Mucosa of stomach (tissue), 1 donor: ENCODE results near the gene LAPTM4A.

Experiments used
- H3K27me3 ChIP-seq: one replicate; pipeline ENCODE4 v1.7.0; 2013; ENCODE audit warnings: mild to moderate bottlenecking, low read length; ENCODE audit not compliant: control insufficient read depth, insufficient read depth
- H3K36me3 ChIP-seq: one replicate; pipeline ENCODE4 v1.7.0; 2013; ENCODE audit warnings: low read length; ENCODE audit not compliant: control insufficient read depth, insufficient read depth
- H3K4me1 ChIP-seq: one replicate; pipeline ENCODE4 v1.7.0; 2013; ENCODE audit warnings: mild to moderate bottlenecking, low read length; ENCODE audit not compliant: control insufficient read depth, insufficient read depth
- H3K4me3 ChIP-seq: one replicate; pipeline ENCODE4 v1.7.0; 2013; ENCODE audit warnings: low read length
- H3K9ac ChIP-seq: one replicate; pipeline ENCODE4 v1.7.0; 2013; ENCODE audit warnings: mild to moderate bottlenecking, low read length, moderate library complexity
- H3K9me3 ChIP-seq: one replicate; pipeline ENCODE4 v1.7.0; 2013; ENCODE audit warnings: mild to moderate bottlenecking, low read length, moderate library complexity; ENCODE audit not compliant: control insufficient read depth
- donor health status: Pancreatic carcinoma.

LAPTM4A gene

DNA sequence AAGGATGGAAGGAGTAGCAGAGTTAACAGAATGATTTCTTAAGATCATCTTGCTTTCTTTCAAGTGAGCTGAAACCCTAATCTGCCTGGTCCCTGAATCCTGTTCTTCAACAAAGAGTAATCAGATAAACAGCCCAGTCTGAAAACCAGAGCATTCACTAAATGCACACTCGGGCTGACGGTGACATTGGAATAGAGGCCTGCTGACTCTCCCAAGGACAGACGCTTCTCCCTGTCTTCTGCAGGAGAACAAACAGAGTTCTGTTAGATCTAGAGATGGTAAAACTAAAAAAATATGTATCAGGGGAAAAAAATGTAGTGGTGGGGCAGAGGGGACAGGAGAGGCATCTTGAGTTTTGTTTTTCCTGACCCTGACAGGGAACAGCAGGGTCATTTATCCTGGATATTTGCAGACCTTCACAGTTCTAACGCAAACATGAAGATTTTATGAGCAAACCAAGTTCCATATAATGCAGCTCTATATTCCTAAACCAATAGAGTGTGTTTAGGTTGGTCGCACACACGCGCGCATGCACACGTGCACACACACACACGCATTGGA lies 46.3 kb downstream of the LAPTM4A start:
- H3K4me1 ChIP-seq = peaks cover 8% of the 10 kb centered on the region
- H3K36me3 ChIP-seq = no peaks in the 10 kb centered on the region
- no peaks in the 10 kb centered on the region for H3K27me3 ChIP-seq
- H3K9me3 ChIP-seq = no peaks in the 10 kb centered on the region
- H3K9ac ChIP-seq = no peak overlapping the region
- no peak overlapping the region for H3K4me3 ChIP-seq

DNA sequence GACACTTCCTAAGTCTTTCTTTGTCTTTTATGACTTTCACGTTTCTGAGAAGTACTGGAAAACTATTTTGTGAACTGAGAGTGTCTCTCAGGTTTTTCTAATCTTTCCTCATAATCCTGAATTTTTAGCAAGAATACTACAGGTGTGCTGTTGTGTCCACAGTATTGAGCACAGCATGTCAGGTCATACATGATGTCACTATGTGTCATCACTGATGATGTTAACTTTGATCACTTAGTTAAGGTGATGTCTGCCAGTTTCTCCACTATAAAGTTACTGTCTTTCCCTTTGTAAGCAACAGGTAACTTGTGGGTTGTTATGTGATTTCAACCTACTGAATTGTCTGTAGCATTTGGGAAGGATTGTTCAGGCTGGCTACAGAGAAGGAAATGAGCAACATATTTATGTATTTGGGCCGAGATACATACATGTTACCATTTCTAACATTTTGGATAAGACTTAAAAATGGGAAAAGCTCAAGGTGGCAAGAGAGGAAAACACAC lies 50.0 kb downstream of the LAPTM4A start:
- no peaks in the 10 kb centered on the region for H3K36me3 ChIP-seq
- no peaks in the 10 kb centered on the region for H3K27me3 ChIP-seq
- H3K4me1 ChIP-seq = no peaks in the 10 kb centered on the region
- no peak overlapping the region for H3K9ac ChIP-seq
- no peaks in the 10 kb centered on the region for H3K9me3 ChIP-seq
- H3K4me3 ChIP-seq = no peak overlapping the region

DNA sequence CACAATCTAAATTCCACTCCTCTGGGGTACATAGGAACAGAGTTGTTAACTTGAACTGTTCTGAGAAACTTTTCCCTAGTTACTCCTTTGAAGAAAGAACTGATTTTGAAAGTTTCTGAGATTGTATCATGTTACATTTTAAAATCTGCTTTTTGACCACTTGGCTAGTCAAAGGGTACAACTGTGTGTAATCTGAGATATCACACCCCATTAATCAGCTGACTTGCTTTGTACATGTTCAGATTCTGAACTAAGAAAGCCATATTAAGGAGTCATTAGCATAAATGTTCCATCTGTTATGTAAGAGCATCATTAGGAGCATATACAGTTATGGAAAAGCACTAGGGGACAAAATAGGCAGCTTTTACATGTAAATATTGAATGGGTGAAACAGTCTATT lies 57.7 kb downstream of the LAPTM4A start:
- Histone ChIP-seq H3K27me3 (no peaks in the 10 kb centered on the region), H3K9ac (no peak overlapping the region), H3K36me3 (no peaks in the 10 kb centered on the region), H3K9me3 (no peaks in the 10 kb centered on the region), H3K4me1 (peaks cover 6% of the 10 kb centered on the region), H3K4me3 (no peak overlapping the region)

DNA sequence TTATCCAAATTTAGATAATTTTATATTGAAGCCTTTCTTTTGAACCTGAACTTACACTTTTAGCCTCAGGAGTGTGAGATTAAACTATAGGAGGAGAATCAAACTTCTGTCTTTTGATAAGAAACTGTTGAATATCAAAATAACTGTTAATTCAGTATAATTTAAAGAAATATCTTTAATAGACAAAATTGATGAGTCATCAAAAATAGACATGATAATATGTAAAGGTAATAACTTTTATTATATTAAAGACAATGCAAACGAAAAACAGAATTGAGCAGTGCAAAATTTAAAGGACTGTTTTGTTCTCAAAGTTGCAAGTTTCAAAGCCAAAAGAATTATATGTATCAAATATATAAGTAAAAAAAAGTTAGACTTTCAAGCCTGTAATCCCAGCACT lies 59.5 kb downstream of the LAPTM4A start:
- Histone ChIP-seq H3K4me1 (peaks cover 6% of the 10 kb centered on the region), H3K4me3 (no peak overlapping the region), H3K9ac (no peak overlapping the region), H3K36me3 (no peaks in the 10 kb centered on the region), H3K9me3 (no peaks in the 10 kb centered on the region), H3K27me3 (no peaks in the 10 kb centered on the region)

DNA sequence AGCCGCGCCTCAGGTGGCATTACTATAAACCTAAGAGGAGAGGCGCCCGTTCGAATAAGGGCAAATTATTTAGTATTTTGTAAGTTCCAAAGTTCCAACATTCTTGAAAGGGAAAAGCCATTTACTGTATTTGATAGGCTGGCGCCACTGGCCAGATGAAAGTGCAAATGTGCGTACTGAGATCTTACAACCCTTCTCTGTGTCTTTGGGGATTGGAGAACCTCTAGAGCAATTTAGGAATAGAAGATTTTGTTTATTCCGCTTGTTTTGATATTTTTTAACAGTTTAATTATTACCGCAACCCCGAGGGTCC lies 61.1 kb downstream of the LAPTM4A start:
- H3K9me3 ChIP-seq = no peaks in the 10 kb centered on the region
- peak overlapping the region; percentile 57 for H3K9ac ChIP-seq
- H3K27me3 ChIP-seq = no peaks in the 10 kb centered on the region
- no peaks in the 10 kb centered on the region for H3K36me3 ChIP-seq
- peak overlapping the region; percentile 86 for H3K4me3 ChIP-seq
- H3K4me1 ChIP-seq = peaks cover 6% of the 10 kb centered on the region

DNA sequence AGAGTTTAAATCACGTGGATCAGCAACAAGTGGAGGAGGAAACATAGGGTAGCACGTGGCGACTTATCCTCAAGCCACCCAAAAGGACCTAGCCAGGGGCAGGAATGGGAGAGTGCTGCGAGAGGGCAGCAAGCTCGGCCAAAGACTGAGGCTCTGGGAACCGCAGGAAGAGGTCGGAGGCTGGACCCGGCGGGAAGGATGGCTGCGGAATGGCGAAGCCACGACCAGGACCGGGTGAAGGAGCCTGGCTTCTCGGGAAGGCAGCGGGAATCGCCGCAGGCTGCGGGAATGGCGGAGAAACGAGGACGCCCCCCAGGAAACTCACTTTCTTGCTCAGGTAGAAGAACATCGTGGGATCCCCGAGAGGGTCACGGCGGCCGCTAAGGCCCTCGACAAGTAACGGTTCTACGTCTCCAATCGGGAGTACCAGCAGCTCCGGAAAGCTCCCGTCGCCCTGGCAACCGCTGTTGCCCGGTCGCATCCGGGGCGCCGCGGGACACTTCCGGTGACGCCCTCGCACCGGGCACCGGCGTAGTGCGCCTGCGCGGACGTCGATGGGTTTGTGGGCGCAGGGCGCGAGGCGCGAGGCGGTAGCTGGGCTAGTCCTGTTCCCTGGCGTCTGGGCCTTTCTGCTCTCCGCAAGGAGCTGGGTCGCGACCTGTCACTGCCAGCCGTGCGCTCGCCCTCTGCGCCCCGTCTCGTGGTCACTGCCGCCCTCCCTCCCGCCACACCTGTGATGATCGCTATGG lies 61.6 kb downstream of the LAPTM4A start, which contains the start of gene WDR35:
Gene WDR35 (minus strand): TSS at position 439 of the 749 bp plus-strand sequence. CDS start 90 bp downstream, at position 349.
- Histone ChIP-seq H3K4me3 (peak within 1 kb of the TSS; percentile 86), H3K4me1 (peaks cover 6% of the 10 kb centered on the region), H3K9me3 (no peaks in the 10 kb centered on the region), H3K36me3 (no peaks in the 10 kb centered on the region), H3K9ac (peak within 1 kb of the TSS; percentile 57), H3K27me3 (no peaks in the 10 kb centered on the region)

DNA sequence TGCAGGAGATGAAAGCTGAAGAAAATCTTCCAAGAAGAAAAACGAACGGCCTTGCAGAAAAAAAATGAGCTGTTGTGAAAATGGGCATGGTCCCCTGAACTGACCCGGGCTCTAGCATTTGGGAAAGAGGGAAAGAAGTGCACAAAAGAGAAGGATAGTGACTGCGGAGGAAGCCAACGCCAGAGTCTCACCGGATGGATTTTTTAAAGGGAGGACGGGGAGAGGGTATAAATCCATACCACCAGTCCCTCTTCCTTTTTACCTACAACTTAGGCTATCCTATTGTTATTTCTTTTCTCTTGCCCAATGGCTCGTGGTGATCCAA lies 62.1 kb downstream of the LAPTM4A start:
- peak overlapping the region; percentile 57 for H3K9ac ChIP-seq
- H3K36me3 ChIP-seq = no peaks in the 10 kb centered on the region
- no peaks in the 10 kb centered on the region for H3K27me3 ChIP-seq
- peaks cover 6% of the 10 kb centered on the region for H3K4me1 ChIP-seq
- H3K9me3 ChIP-seq = no peaks in the 10 kb centered on the region
- peak overlapping the region; percentile 86 for H3K4me3 ChIP-seq

DNA sequence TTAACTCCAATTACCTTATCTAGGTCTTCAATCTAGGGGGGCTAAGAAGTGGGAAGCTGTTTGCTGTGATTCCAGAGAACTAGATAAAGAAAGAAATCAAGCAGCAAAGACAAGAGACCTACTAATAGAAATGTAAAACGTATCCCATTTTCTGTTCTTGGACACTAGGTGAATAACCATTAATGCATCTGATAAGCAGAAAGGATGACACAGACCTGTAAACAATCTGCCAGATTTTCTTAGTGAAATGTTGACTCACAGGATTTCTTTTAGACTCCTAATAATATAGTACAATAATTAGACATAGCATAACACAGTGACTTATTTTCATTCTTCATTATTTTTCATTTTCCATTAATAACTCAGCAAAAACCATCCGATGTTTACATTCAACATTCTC lies 62.8 kb downstream of the LAPTM4A start:
- Histone ChIP-seq H3K4me1 (peaks cover 6% of the 10 kb centered on the region), H3K36me3 (no peaks in the 10 kb centered on the region), H3K4me3 (no peak overlapping the region), H3K9me3 (no peaks in the 10 kb centered on the region), H3K27me3 (no peaks in the 10 kb centered on the region), H3K9ac (no peak overlapping the region)

DNA sequence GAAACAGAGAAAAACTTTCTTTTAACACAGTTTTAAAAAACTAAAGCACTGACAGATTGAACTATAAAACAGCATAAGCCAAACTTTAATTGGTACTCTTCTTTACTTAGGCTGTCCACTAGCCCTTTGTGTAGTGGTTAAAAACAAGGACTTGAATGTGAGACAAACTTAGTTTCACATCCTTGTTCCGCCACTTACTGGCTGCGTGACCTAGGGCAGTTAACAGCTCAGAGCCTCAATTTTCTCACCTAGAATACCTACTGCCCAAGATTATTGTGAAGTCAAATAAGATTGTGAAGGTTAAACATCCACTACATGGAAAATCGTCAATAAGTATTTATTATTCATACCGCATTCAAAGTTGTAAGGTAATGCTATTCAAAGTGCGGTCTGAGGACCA lies 63.5 kb downstream of the LAPTM4A start:
- no peaks in the 10 kb centered on the region for H3K36me3 ChIP-seq
- no peaks in the 10 kb centered on the region for H3K27me3 ChIP-seq
- peaks cover 6% of the 10 kb centered on the region for H3K4me1 ChIP-seq
- no peaks in the 10 kb centered on the region for H3K9me3 ChIP-seq
- no peak overlapping the region for H3K4me3 ChIP-seq
- no peak overlapping the region for H3K9ac ChIP-seq
